ENCODE measurements around the gene ANXA10.

The ANXA10 gene

DNA sequence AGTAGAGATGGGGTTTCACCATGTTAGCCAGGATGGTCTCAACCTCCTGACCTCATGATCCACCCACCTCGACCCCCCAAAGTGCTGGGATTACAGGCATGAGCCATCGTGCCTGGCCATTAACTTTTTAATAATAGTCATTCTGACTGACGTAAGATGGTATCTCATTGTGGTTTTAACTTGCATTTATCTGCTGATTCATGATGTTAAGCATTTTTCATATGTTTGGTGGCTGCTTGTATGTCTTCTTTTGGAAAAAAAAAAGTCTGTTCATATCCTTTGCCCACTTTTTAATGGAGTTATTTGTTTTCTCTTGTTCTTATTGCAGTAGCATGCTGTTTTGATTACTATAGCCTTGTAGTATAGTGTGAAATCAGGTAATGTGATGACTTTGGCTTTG is 45.8 kb downstream of the ANXA10 start:
- peak in 2 of 3 donors; percentile 9 to 23 for DNase-seq
- WGBS (ENCODE audit: insufficient coverage) = 38% methylated on average over 3 of the region's 3 CpGs
- Histone ChIP-seq H3K9me3 (ENCODE audit: control extremely low read depth in 1 of 5, control insufficient read depth in 4 of 5, insufficient read depth in 2 of 5, low read depth in 1 of 5, low read length in 4 of 5) (peaks cover 0 to 1% (median 0%) of the 10 kb centered on the region in 5 experiments), H3K27ac (ENCODE audit: insufficient read depth in 1 of 2, low read depth in 1 of 2, low read length in 2 of 2, poor library complexity in 1 of 2, severe bottlenecking in 2 of 2) (no peak overlapping the region), H3K27me3 (replicated peaks in 2 of 5; ENCODE audit: control insufficient read depth in 4 of 5, insufficient read depth in 5 of 5, low read length in 4 of 5) (no peaks in the 10 kb centered on the region), H3K4me3 (ENCODE audit: control insufficient read depth in 1 of 7, extremely low read depth in 1 of 7, insufficient read depth in 4 of 7, low read depth in 2 of 7, low read length in 6 of 7) (no peak overlapping the region), H3K4me1 (ENCODE audit: control extremely low read depth in 1 of 4, control insufficient read depth in 4 of 4, insufficient read depth in 4 of 4, low read length in 3 of 4) (no peaks in the 10 kb centered on the region), H3K36me3 (ENCODE audit: control insufficient read depth in 4 of 4, insufficient read depth in 4 of 4, low read length in 3 of 4) (no peaks in the 10 kb centered on the region)
- POLR2A ChIA-PET = no interaction called here
- CTCF ChIA-PET = no interaction called here

GRCh38 chr4:168139336-168139735 is 47.0 kb downstream of the ANXA10 start:
- POLR2A ChIA-PET = no interaction called here
- DNase-seq = no peak
- CTCF ChIA-PET = no interaction called here
- Histone ChIP-seq H3K4me1 (ENCODE audit: control extremely low read depth in 1 of 4, control insufficient read depth in 4 of 4, insufficient read depth in 4 of 4, low read length in 3 of 4) (no peaks in the 10 kb centered on the region), H3K27ac (ENCODE audit: insufficient read depth in 1 of 2, low read depth in 1 of 2, low read length in 2 of 2, poor library complexity in 1 of 2, severe bottlenecking in 2 of 2) (no peak overlapping the region), H3K4me3 (ENCODE audit: control insufficient read depth in 1 of 7, extremely low read depth in 1 of 7, insufficient read depth in 4 of 7, low read depth in 2 of 7, low read length in 6 of 7) (no peak overlapping the region), H3K27me3 (replicated peaks in 2 of 5; ENCODE audit: control insufficient read depth in 4 of 5, insufficient read depth in 5 of 5, low read length in 4 of 5) (no peaks in the 10 kb centered on the region), H3K9me3 (ENCODE audit: control extremely low read depth in 1 of 5, control insufficient read depth in 4 of 5, insufficient read depth in 2 of 5, low read depth in 1 of 5, low read length in 4 of 5) (peaks cover 0 to 1% (median 0%) of the 10 kb centered on the region in 5 experiments), H3K36me3 (ENCODE audit: control insufficient read depth in 4 of 4, insufficient read depth in 4 of 4, low read length in 3 of 4) (no peaks in the 10 kb centered on the region)
- 100% methylated on average over 4 of the region's 5 CpGs for WGBS (ENCODE audit: insufficient coverage)

DNA sequence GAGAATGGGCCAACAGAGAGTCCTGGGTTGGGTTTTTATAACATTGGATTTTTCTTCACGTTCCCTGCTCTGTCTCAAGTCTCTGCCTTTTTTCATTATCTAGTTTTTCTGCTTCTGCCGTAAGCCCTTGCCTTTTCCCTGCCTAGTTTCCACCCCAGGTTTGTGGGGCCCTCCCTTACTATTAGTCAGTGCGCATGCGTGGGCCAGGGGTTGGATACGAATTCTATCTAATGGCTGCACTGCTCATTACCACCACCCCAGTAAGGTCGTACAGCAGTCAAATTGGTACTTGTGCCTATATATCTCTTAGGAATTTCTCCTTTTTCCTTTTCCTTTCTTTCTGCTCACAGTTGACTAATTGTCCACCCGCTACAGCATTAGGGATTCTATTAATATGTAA is 49.4 kb downstream of the ANXA10 start:
- no peaks in the 10 kb centered on the region for H3K27me3 ChIP-seq (replicated peaks in 2 of 5; ENCODE audit: control insufficient read depth in 4 of 5, insufficient read depth in 5 of 5, low read length in 4 of 5)
- H3K36me3 ChIP-seq (ENCODE audit: control insufficient read depth in 4 of 4, insufficient read depth in 4 of 4, low read length in 3 of 4) = no peaks in the 10 kb centered on the region
- 100% methylated on average over 3 of the region's 7 CpGs for WGBS (ENCODE audit: insufficient coverage)
- no peak overlapping the region for H3K4me3 ChIP-seq (ENCODE audit: control insufficient read depth in 1 of 7, extremely low read depth in 1 of 7, insufficient read depth in 4 of 7, low read depth in 2 of 7, low read length in 6 of 7)
- no peaks in the 10 kb centered on the region for H3K4me1 ChIP-seq (ENCODE audit: control extremely low read depth in 1 of 4, control insufficient read depth in 4 of 4, insufficient read depth in 4 of 4, low read length in 3 of 4)
- no peaks in the 10 kb centered on the region for H3K9me3 ChIP-seq (ENCODE audit: control extremely low read depth in 1 of 5, control insufficient read depth in 4 of 5, insufficient read depth in 2 of 5, low read depth in 1 of 5, low read length in 4 of 5)
- ChIA-PET CTCF (no interaction called here), POLR2A (no interaction called here)
- H3K27ac ChIP-seq (ENCODE audit: insufficient read depth in 1 of 2, low read depth in 1 of 2, low read length in 2 of 2, poor library complexity in 1 of 2, severe bottlenecking in 2 of 2) = no peak overlapping the region
- DNase-seq = no peak

DNA sequence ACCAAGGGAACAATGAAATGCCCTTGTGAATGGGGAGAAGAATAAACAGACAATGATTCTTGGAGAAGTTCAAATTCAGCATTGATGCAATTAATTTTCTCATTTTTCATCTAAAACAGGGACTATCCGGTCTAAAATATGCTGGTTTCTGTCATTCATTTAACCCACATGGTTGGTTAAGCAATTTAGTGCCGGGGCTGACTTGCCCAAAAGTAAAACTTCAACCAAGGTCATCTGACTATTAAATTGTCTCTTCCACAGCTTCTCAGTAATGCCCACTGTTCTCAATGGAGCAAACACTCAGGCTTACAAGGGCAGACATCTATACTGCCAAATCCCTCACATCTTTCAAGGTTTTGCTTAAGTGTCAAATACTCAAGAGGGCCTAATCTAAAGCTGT is 51.3 kb downstream of the ANXA10 start:
- ChIA-PET CTCF (interaction anchor here (3.3 kb wide), 1 partner anchor 11 kb away, joined by 13 read pairs; no protein-coding TSS in a partner anchor), POLR2A (interaction anchor here (0.6 kb wide), 1 partner anchor 9 kb away, joined by 3 read pairs; no protein-coding TSS in a partner anchor)
- Histone ChIP-seq H3K27me3 (replicated peaks in 2 of 5; ENCODE audit: control insufficient read depth in 4 of 5, insufficient read depth in 5 of 5, low read length in 4 of 5) (no peaks in the 10 kb centered on the region), H3K9me3 (ENCODE audit: control extremely low read depth in 1 of 5, control insufficient read depth in 4 of 5, insufficient read depth in 2 of 5, low read depth in 1 of 5, low read length in 4 of 5) (no peaks in the 10 kb centered on the region), H3K4me1 (ENCODE audit: control extremely low read depth in 1 of 4, control insufficient read depth in 4 of 4, insufficient read depth in 4 of 4, low read length in 3 of 4) (no peaks in the 10 kb centered on the region), H3K36me3 (ENCODE audit: control insufficient read depth in 4 of 4, insufficient read depth in 4 of 4, low read length in 3 of 4) (no peaks in the 10 kb centered on the region), H3K27ac (ENCODE audit: insufficient read depth in 1 of 2, low read depth in 1 of 2, low read length in 2 of 2, poor library complexity in 1 of 2, severe bottlenecking in 2 of 2) (no peak overlapping the region), H3K4me3 (ENCODE audit: control insufficient read depth in 1 of 7, extremely low read depth in 1 of 7, insufficient read depth in 4 of 7, low read depth in 2 of 7, low read length in 6 of 7) (no peak overlapping the region)
- WGBS (ENCODE audit: insufficient coverage) = 85% methylated on average over 2 of the region's 2 CpGs
- no peak for DNase-seq

GRCh38 chr4:168150420-168151050 is 58.2 kb downstream of the ANXA10 start:
- Histone ChIP-seq H3K36me3 (ENCODE audit: control insufficient read depth in 4 of 4, insufficient read depth in 4 of 4, low read length in 3 of 4) (no peaks in the 10 kb centered on the region), H3K9me3 (ENCODE audit: control extremely low read depth in 1 of 5, control insufficient read depth in 4 of 5, insufficient read depth in 2 of 5, low read depth in 1 of 5, low read length in 4 of 5) (no peaks in the 10 kb centered on the region), H3K4me1 (ENCODE audit: control extremely low read depth in 1 of 4, control insufficient read depth in 4 of 4, insufficient read depth in 4 of 4, low read length in 3 of 4) (peaks cover 0 to 2% (median 0%) of the 10 kb centered on the region in 4 experiments), H3K4me3 (ENCODE audit: control insufficient read depth in 1 of 7, extremely low read depth in 1 of 7, insufficient read depth in 4 of 7, low read depth in 2 of 7, low read length in 6 of 7) (no peak overlapping the region), H3K27me3 (replicated peaks in 2 of 5; ENCODE audit: control insufficient read depth in 4 of 5, insufficient read depth in 5 of 5, low read length in 4 of 5) (no peaks in the 10 kb centered on the region), H3K27ac (ENCODE audit: insufficient read depth in 1 of 2, low read depth in 1 of 2, low read length in 2 of 2, poor library complexity in 1 of 2, severe bottlenecking in 2 of 2) (no peak overlapping the region)
- POLR2A ChIA-PET = no interaction called here
- DNase-seq = no peak
- CTCF ChIA-PET = no interaction called here
- WGBS (ENCODE audit: insufficient coverage) = 83% methylated on average over 1 of the region's 6 CpGs

GRCh38 chr4:168151327-168151726 is 59.0 kb downstream of the ANXA10 start:
- POLR2A ChIA-PET = no interaction called here
- CTCF ChIA-PET = no interaction called here
- Histone ChIP-seq H3K27ac (ENCODE audit: insufficient read depth in 1 of 2, low read depth in 1 of 2, low read length in 2 of 2, poor library complexity in 1 of 2, severe bottlenecking in 2 of 2) (no peak overlapping the region), H3K36me3 (ENCODE audit: control insufficient read depth in 4 of 4, insufficient read depth in 4 of 4, low read length in 3 of 4) (no peaks in the 10 kb centered on the region), H3K4me3 (ENCODE audit: control insufficient read depth in 1 of 7, extremely low read depth in 1 of 7, insufficient read depth in 4 of 7, low read depth in 2 of 7, low read length in 6 of 7) (no peak overlapping the region), H3K27me3 (replicated peaks in 2 of 5; ENCODE audit: control insufficient read depth in 4 of 5, insufficient read depth in 5 of 5, low read length in 4 of 5) (no peaks in the 10 kb centered on the region), H3K4me1 (ENCODE audit: control extremely low read depth in 1 of 4, control insufficient read depth in 4 of 4, insufficient read depth in 4 of 4, low read length in 3 of 4) (peaks cover 0 to 2% (median 0%) of the 10 kb centered on the region in 4 experiments), H3K9me3 (ENCODE audit: control extremely low read depth in 1 of 5, control insufficient read depth in 4 of 5, insufficient read depth in 2 of 5, low read depth in 1 of 5, low read length in 4 of 5) (no peaks in the 10 kb centered on the region)
- no CpG with 5 or more reads among the region's 3 CpGs for WGBS (ENCODE audit: insufficient coverage)
- no peak for DNase-seq

GRCh38 chr4:168152837-168153500 is 60.6 kb downstream of the ANXA10 start:
- 97% methylated on average over 8 of the region's 8 CpGs for WGBS (ENCODE audit: insufficient coverage)
- CTCF ChIA-PET = interaction anchor here (1.0 kb wide), 1 partner anchor 29 kb away, joined by 4 read pairs; no protein-coding TSS in a partner anchor
- peak in 2 of 3 donors; percentile 15 to 28 for DNase-seq

More at GRCh38 chr4:168152837-168153500, 60.6 kb downstream of the ANXA10 start:
- no peak overlapping the region for H3K27ac ChIP-seq (ENCODE audit: insufficient read depth in 1 of 2, low read depth in 1 of 2, low read length in 2 of 2, poor library complexity in 1 of 2, severe bottlenecking in 2 of 2)
- no peaks in the 10 kb centered on the region for H3K27me3 ChIP-seq (replicated peaks in 2 of 5; ENCODE audit: control insufficient read depth in 4 of 5, insufficient read depth in 5 of 5, low read length in 4 of 5)
- H3K4me3 ChIP-seq (ENCODE audit: control insufficient read depth in 1 of 7, extremely low read depth in 1 of 7, insufficient read depth in 4 of 7, low read depth in 2 of 7, low read length in 6 of 7) = peak overlapping the region in 2 of 7 experiments; percentile 46 to 72
- H3K36me3 ChIP-seq (ENCODE audit: control insufficient read depth in 4 of 4, insufficient read depth in 4 of 4, low read length in 3 of 4) = no peaks in the 10 kb centered on the region
- H3K4me1 ChIP-seq (ENCODE audit: control extremely low read depth in 1 of 4, control insufficient read depth in 4 of 4, insufficient read depth in 4 of 4, low read length in 3 of 4) = peaks cover 0 to 2% (median 0%) of the 10 kb centered on the region in 4 experiments
- no peaks in the 10 kb centered on the region for H3K9me3 ChIP-seq (ENCODE audit: control extremely low read depth in 1 of 5, control insufficient read depth in 4 of 5, insufficient read depth in 2 of 5, low read depth in 1 of 5, low read length in 4 of 5)
- POLR2A ChIA-PET = interaction anchor here (0.6 kb wide), 1 partner anchor 9 kb away, joined by 3 read pairs; no protein-coding TSS in a partner anchor
